B cell (primary cell): ENCODE results near the gene SRP19. TPM values are rescaled to one million over a fixed set of nuclear protein-coding genes. Genes with fewer than 3 reads are reported as not detected.

Experiments used
- ATAC-seq: fragments of 200-7000 bp; cut with Tn5 transposase; one replicate; pipeline ENCODE4 v1.10.0; 2021; ENCODE audit warnings: low read depth, mild to moderate bottlenecking, moderate number of reproducible peaks, moderate library complexity
- CTCF ChIA-PET: fragments of 350-600 bp; sonication (Branson Sonifier 250); formaldehyde crosslinking; loops from one replicate; lab custom pipeline; 2021; ENCODE audit warnings: antibody characterized with exemption, inconsistent platforms; lab: Charles Lee
- POLR2A ChIA-PET: fragments of 350-600 bp; sonication (Branson Sonifier 250); formaldehyde crosslinking; loops from one replicate; lab custom pipeline; 2021; ENCODE audit warnings: antibody characterized with exemption; lab: Charles Lee
- DNase-seq: peaks from one replicate; pipeline ENCODE4 v3.0.0; 2013
- H2AFZ ChIP-seq: 2 replicates; pipeline ENCODE4 v1.6.1; 2012; ENCODE audit warnings: mild to moderate bottlenecking, low read depth, low read length; ENCODE audit not compliant: insufficient read depth, poor library complexity, severe bottlenecking
- H3K27ac ChIP-seq, 2 donors: 1 replicate in 1 of 2; 2 replicates in 1 of 2; pipeline ENCODE4 v1.5.1; 2012 to 2013; ENCODE audit warnings: low read length in 2 of 2, mild to moderate bottlenecking in 2 of 2, moderate library complexity in 1 of 2
- H3K27me3 ChIP-seq, 4 experiments: fragments of 200-600 bp in 1 of 4; sonication (generic) in 1 of 4; replicated peaks in 1 of 4; 1 replicate in 2 of 4; 2 replicates in 2 of 4; pipeline versions ENCODE4 v1.6.1 to v1.7.0; 2013 to 2016; ENCODE audit warnings: low read length in 3 of 4, mild to moderate bottlenecking in 2 of 4, mixed read lengths in 1 of 4, moderate library complexity in 1 of 4; ENCODE audit not compliant: insufficient read depth in 4 of 4, control insufficient read depth in 3 of 4; ENCODE audit errors: control extremely low read depth in 1 of 4
- H3K36me3 ChIP-seq, 2 experiments: replicated peaks in 1 of 2; 1 replicate in 1 of 2; 2 replicates in 1 of 2; pipeline versions ENCODE4 v1.6.1 to v1.7.1; 2013; ENCODE audit warnings: low read length in 1 of 2; ENCODE audit not compliant: insufficient read depth in 2 of 2, control insufficient read depth in 1 of 2; ENCODE audit errors: control extremely low read depth in 1 of 2, extremely low read depth in 1 of 2
- H3K4me1 ChIP-seq, 2 donors: fragments of 200-600 bp in 1 of 2; sonication (generic) in 1 of 2; 1 replicate in 1 of 2; 2 replicates in 1 of 2; pipeline versions ENCODE4 v1.5.1 to v1.6.1; 2013 to 2017; ENCODE audit warnings: low read length in 2 of 2; ENCODE audit not compliant: control insufficient read depth in 2 of 2, insufficient read depth in 2 of 2
- H3K4me2 ChIP-seq: replicated peaks from 2 replicates; pipeline ENCODE3; 2012; ENCODE audit warnings: mild to moderate bottlenecking, low read depth, low read length; ENCODE audit not compliant: poor library complexity, severe bottlenecking
- H3K4me3 ChIP-seq, 5 experiments: fragments of 200-600 bp in 1 of 5; sonication (generic) in 1 of 5; 1 replicate in 3 of 5; 2 replicates in 2 of 5; pipeline versions ENCODE4 v1.5.1 to v1.7.0; 2011 to 2016; ENCODE audit warnings: low read length in 4 of 5, mild to moderate bottlenecking in 4 of 5, low read depth in 2 of 5, control low read depth in 1 of 5, moderate library complexity in 1 of 5; ENCODE audit not compliant: insufficient read depth in 1 of 5; ENCODE audit errors: control extremely low read depth in 1 of 5, extremely low read depth in 1 of 5
- H3K79me2 ChIP-seq: fragments of 200-600 bp; sonication (generic); one replicate; pipeline ENCODE4 v1.6.0; 2016; ENCODE audit warnings: low read length; ENCODE audit not compliant: control insufficient read depth, insufficient read depth
- H3K9ac ChIP-seq: fragments of 200-600 bp; sonication (generic); 2 replicates; pipeline ENCODE4 v1.6.1; 2017; ENCODE audit warnings: mild to moderate bottlenecking, low read length, moderate library complexity
- H3K9me3 ChIP-seq, 3 donors: one replicate each; pipeline versions ENCODE4 v1.6.1 to v1.7.1; 2013; ENCODE audit warnings: low read length in 2 of 3; ENCODE audit not compliant: control insufficient read depth in 2 of 3, insufficient read depth in 1 of 3; ENCODE audit errors: control extremely low read depth in 1 of 3
- H4K20me1 ChIP-seq: 2 replicates; pipeline ENCODE4 v1.6.0; 2012; ENCODE audit warnings: mild to moderate bottlenecking, low read length; ENCODE audit not compliant: insufficient read depth, control insufficient read depth, poor library complexity, severe bottlenecking
- H3K27ac Mint-ChIP-seq: one replicate; pipeline ENCODE4 v1.8.0; 2021; ENCODE audit warnings: mixed read lengths
- H3K27me3 Mint-ChIP-seq: one replicate; pipeline ENCODE4 v1.8.0; 2021; ENCODE audit warnings: mixed read lengths
- H3K4me1 Mint-ChIP-seq: one replicate; pipeline ENCODE4 v1.8.0; 2021; ENCODE audit warnings: mixed read lengths
- H3K4me3 Mint-ChIP-seq: one replicate; pipeline ENCODE4 v1.8.0; 2021; ENCODE audit warnings: mixed read lengths
- H3K9me3 Mint-ChIP-seq: one replicate; pipeline ENCODE4 v1.8.0; 2022; ENCODE audit warnings: mixed read lengths; ENCODE audit not compliant: insufficient read depth
- EZH2 ChIP-seq: IDR thresholded peaks from 2 replicates; pipeline ENCODE4 v1.6.1; 2012; ENCODE audit warnings: borderline replicate concordance, low read depth, mild to moderate bottlenecking, moderate library complexity, low read length; ENCODE audit not compliant: insufficient read depth, poor library complexity, severe bottlenecking
- WGBS: methylation state at CpG from one replicate; pipeline ENCODE4 v1.1.5; 2013; ENCODE audit warnings: missing lambda C conversion rate; ENCODE audit not compliant: insufficient coverage; 5-methylcytosine and 5-hydroxymethylcytosine counted together
- intact Hi-C: fragments of 100-400 bp; cut with micrococcal nuclease; formaldehyde crosslinking; loops from one replicate; pipeline ENCODE4 v1.10.0; 2022
- polyA plus RNA-seq: library from polyadenylated mRNA; depleted of rRNA; stranded (reverse); fragments of >200 nt; gene quantifications from 2 replicates; pipeline ENCODE4 v1.2.3, GENCODE V29; 2012
- total RNA-seq, 2 donors: library from RNA; stranded (reverse); fragments of 120-200 nt in 1 of 2; gene quantifications; 1 replicate in 1 of 2; 2 replicates in 1 of 2; pipeline versions ENCODE4 v1.2.3 to v1.2.4, GENCODE V29; 2013 to 2022
- TF ChIP-seq, protein P1 (sequence below): fragments of 200-600 bp; IDR thresholded peaks from one replicate; pipeline ENCODE4 v1.8.0; 2022; ENCODE audit warnings: antibody characterized with exemption, mild to moderate bottlenecking

The SRP19 gene
- total and polyA plus RNA-seq, 2 donors (not counting 1 experiment from before 2014, with no cell fraction given), result 17.7 to 41.5 TPM

GRCh38 chr5:112869948-112870347 lies 8.9 kb downstream of the SRP19 start:
- TF ChIP-seq, protein P1, sequence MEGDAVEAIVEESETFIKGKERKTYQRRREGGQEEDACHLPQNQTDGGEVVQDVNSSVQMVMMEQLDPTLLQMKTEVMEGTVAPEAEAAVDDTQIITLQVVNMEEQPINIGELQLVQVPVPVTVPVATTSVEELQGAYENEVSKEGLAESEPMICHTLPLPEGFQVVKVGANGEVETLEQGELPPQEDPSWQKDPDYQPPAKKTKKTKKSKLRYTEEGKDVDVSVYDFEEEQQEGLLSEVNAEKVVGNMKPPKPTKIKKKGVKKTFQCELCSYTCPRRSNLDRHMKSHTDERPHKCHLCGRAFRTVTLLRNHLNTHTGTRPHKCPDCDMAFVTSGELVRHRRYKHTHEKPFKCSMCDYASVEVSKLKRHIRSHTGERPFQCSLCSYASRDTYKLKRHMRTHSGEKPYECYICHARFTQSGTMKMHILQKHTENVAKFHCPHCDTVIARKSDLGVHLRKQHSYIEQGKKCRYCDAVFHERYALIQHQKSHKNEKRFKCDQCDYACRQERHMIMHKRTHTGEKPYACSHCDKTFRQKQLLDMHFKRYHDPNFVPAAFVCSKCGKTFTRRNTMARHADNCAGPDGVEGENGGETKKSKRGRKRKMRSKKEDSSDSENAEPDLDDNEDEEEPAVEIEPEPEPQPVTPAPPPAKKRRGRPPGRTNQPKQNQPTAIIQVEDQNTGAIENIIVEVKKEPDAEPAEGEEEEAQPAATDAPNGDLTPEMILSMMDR, result no peak
- TF ChIP-seq EZH2, result no peak
- Histone ChIP-seq H3K27me3 (no peaks in the 10 kb centered on the region), H3K9me3 (no peaks in the 10 kb centered on the region), H3K4me2 (no peak overlapping the region), H3K27ac (no peak overlapping the region), H2AFZ (no peak overlapping the region), H3K36me3 (peaks cover 8 to 39% of the 10 kb centered on the region in 2 experiments), H3K9ac (no peak overlapping the region), H3K4me3 (no peak overlapping the region), H3K4me1 (no peaks in the 10 kb centered on the region), H3K79me2 (peaks cover 14% of the 10 kb centered on the region), H4K20me1 (peaks cover 7% of the 10 kb centered on the region)
- intact Hi-C loops, result no loop called here
- CTCF ChIA-PET, result interaction anchor here (0.6 kb wide), 1 partner anchor 625 kb away, joined by 3 read pairs; no protein-coding TSS in a partner anchor
- no peak overlapping the region for H3K4me3 Mint-ChIP-seq
- H3K4me1 Mint-ChIP-seq, result peaks cover 3% of the 10 kb centered on the region
- no peak for DNase-seq
- no peaks in the 10 kb centered on the region for H3K9me3 Mint-ChIP-seq
- POLR2A ChIA-PET, result no interaction called here
- H3K27ac Mint-ChIP-seq, result no peak overlapping the region
- no peaks in the 10 kb centered on the region for H3K27me3 Mint-ChIP-seq
- no peak for ATAC-seq
- 100% methylated on average over 3 of the region's 3 CpGs for WGBS

DNA sequence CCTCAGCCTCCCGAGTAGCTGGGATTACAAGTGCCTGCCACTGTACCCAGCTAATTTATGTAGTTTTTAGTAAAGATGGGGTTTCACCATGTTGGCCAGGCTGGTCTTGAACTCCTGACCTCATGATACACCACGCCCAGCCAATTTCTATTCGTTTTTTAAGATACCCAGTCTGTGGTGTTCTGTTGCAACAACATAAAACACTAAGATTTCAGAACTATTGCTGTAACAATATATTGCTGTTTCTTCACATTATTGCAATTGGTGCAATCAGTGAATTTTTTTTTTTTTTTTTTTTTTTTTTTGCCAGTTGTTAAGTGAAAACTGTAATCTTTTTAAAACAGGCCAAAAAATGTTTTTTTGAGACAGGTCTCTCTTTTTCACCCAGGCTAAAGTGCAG lies 9.9 kb downstream of the SRP19 start:
- no peaks in the 10 kb centered on the region for H3K27me3 ChIP-seq
- ATAC-seq (no peak), DNase-seq (no peak)
- Mint-ChIP-seq H3K27ac (no peak overlapping the region), H3K4me3 (no peak overlapping the region), H3K4me1 (peaks cover 3% of the 10 kb centered on the region), H3K9me3 (no peaks in the 10 kb centered on the region), H3K27me3 (no peaks in the 10 kb centered on the region)
- CTCF ChIA-PET, result interaction anchor here (0.6 kb wide), 1 partner anchor 18 kb away, joined by 3 read pairs; no protein-coding TSS in a partner anchor
- H2AFZ ChIP-seq, result no peak overlapping the region
- no peak overlapping the region for H3K27ac ChIP-seq
- H3K4me1 ChIP-seq, result no peaks in the 10 kb centered on the region
- TF ChIP-seq, protein P1, result no peak
- no peak for TF ChIP-seq EZH2
- H3K79me2 ChIP-seq, result peaks cover 14% of the 10 kb centered on the region
- no peak overlapping the region for H3K4me3 ChIP-seq
- no CpG with 5 or more reads among the region's 3 CpGs for WGBS
- peaks cover 8 to 37% of the 10 kb centered on the region in 2 experiments for H3K36me3 ChIP-seq
- intact Hi-C loops, result no loop called here
- H4K20me1 ChIP-seq, result peaks cover 7% of the 10 kb centered on the region
- no peak overlapping the region for H3K4me2 ChIP-seq
- H3K9ac ChIP-seq, result no peak overlapping the region
- no peaks in the 10 kb centered on the region for H3K9me3 ChIP-seq
- POLR2A ChIA-PET, result no interaction called here
